ENCODE results near the gene RTN4IP1.
"Not testable (repeated sequence)": the region's sequence is repeated elsewhere in the genome, so short reads cannot be mapped to it uniquely, and the experiment has no call there.

RTN4IP1 gene

GRCh38 chr6:106627760-106628159 lies 1.5 kb downstream of the RTN4IP1 start:
- DNase-seq (ENCODE audit: low read depth): not testable (repeated sequence)

- no peak for DNase-seq (ENCODE audit: low read depth)
Observed at GRCh38 chr6:106626485-106626884, 2.8 kb downstream of the RTN4IP1 start.

GRCh38 chr6:106623039-106623438 lies 6.3 kb downstream of the RTN4IP1 start:
- DNase-seq (ENCODE audit: low read depth): no peak

- no peak for DNase-seq (ENCODE audit: low read depth)
Observed at GRCh38 chr6:106622412-106622811, 6.9 kb downstream of the RTN4IP1 start.

- DNase-seq (ENCODE audit: low read depth): no peak
Observed at GRCh38 chr6:106620931-106621672, 8.2 kb downstream of the RTN4IP1 start.

- no peak for DNase-seq (ENCODE audit: low read depth)
Observed at GRCh38 chr6:106619223-106619622, 10.1 kb downstream of the RTN4IP1 start.

- DNase-seq (ENCODE audit: low read depth): no peak
Observed at GRCh38 chr6:106618324-106618723, 11.0 kb downstream of the RTN4IP1 start.

- DNase-seq (ENCODE audit: low read depth): no peak
Observed at GRCh38 chr6:106617857-106618256, 11.4 kb downstream of the RTN4IP1 start.

- no peak for DNase-seq (ENCODE audit: low read depth)
Observed at GRCh38 chr6:106617302-106617701, 12.0 kb downstream of the RTN4IP1 start.

GRCh38 chr6:106614592-106615257 lies 14.6 kb downstream of the RTN4IP1 start:
- no peak for DNase-seq (ENCODE audit: low read depth)

- DNase-seq (ENCODE audit: low read depth): no peak
Observed at GRCh38 chr6:106614166-106614565, 15.1 kb downstream of the RTN4IP1 start.

GRCh38 chr6:106613590-106613989 lies 15.7 kb downstream of the RTN4IP1 start:
- no peak for DNase-seq (ENCODE audit: low read depth)

GRCh38 chr6:106612671-106613416 lies 16.5 kb downstream of the RTN4IP1 start:
- no peak for DNase-seq (ENCODE audit: low read depth)

GRCh38 chr6:106611030-106611429 lies 18.3 kb downstream of the RTN4IP1 start:
- no peak for DNase-seq (ENCODE audit: low read depth)

- DNase-seq (ENCODE audit: low read depth): no peak
Observed at GRCh38 chr6:106609699-106610098, 19.6 kb downstream of the RTN4IP1 start.

GRCh38 chr6:106608080-106608668 lies 21.1 kb downstream of the RTN4IP1 start:
- DNase-seq (ENCODE audit: low read depth): no peak

GRCh38 chr6:106600329-106600728 lies 29.0 kb downstream of the RTN4IP1 start:
- no peak for DNase-seq (ENCODE audit: low read depth)

- DNase-seq (ENCODE audit: low read depth): no peak
Observed at GRCh38 chr6:106599440-106599839, 29.9 kb downstream of the RTN4IP1 start.

GRCh38 chr6:106591111-106591825 lies 38.0 kb downstream of the RTN4IP1 start:
- no peak for DNase-seq (ENCODE audit: low read depth)

- DNase-seq (ENCODE audit: low read depth): not testable (repeated sequence)
Observed at GRCh38 chr6:106588937-106589336, 40.4 kb downstream of the RTN4IP1 start.

- no peak for DNase-seq (ENCODE audit: low read depth)
Observed at GRCh38 chr6:106586815-106587415, 42.4 kb downstream of the RTN4IP1 start.
